GM12878 (cell line): ENCODE data around the gene ABHD12B. TPM values are rescaled to one million over a fixed set of nuclear protein-coding genes. Genes with fewer than 3 reads are reported as not detected.
A peak's percentile ranks its signal among the peaks of the same experiment; 100 is the strongest.

ENCODE experiments used
- ATAC-seq: fragments of 200-7000 bp; cut with Tn5 transposase; 3 replicates; pipeline ENCODE4 v1.9.1; 2020; ENCODE audit warnings: mild to moderate bottlenecking, moderate library complexity
- BruUV-seq: library from RNA; stranded (reverse); fragments of 400-500 nt; replicated peaks from 2 replicates; lab custom pipeline; 2021; lab: Mats Ljungman, UMichigan
- CTCF ChIA-PET: fragments of 300-600 bp; sonication (Branson Sonifier 250); formaldehyde crosslinking; extraction: SDS; loops from one replicate; lab custom pipeline; 2021; ENCODE audit warnings: inconsistent platforms; lab: Yijun Ruan, JAX
- POLR2A ChIA-PET: fragments of 350-600 bp; formaldehyde crosslinking; extraction: SDS; loops from one replicate; lab custom pipeline; 2021; ENCODE audit warnings: inconsistent platforms; lab: Charles Lee
- RAD21 ChIA-PET: fragments of 300-600 bp; sonication (Branson Sonifier 250); formaldehyde crosslinking; loops from one replicate; lab custom pipeline; 2023; ENCODE audit warnings: antibody characterized with exemption; ENCODE audit not compliant: unreplicated experiment; lab: Charles Lee
- SMC1A ChIA-PET: fragments of 300-600 bp; sonication (Branson Sonifier 250); formaldehyde crosslinking; loops from one replicate; lab custom pipeline; 2023; ENCODE audit not compliant: unreplicated experiment, uncharacterized antibody; lab: Charles Lee
- DNase-seq: peaks from one replicate; pipeline ENCODE4 v3.0.0-alpha.2; 2011; ENCODE audit warnings: low read depth, low spot score
- FAIRE-seq: peaks from 3 replicates; lab custom pipeline; 2011; peaks lifted over from hg19 to GRCh38; lab: Jason Lieb, UNC
- H2AFZ ChIP-seq: 2 replicates; pipeline ENCODE4 v1.6.0; 2011; ENCODE audit warnings: low read depth, low read length, control low read depth; ENCODE audit not compliant: control insufficient read depth
- H3K27ac ChIP-seq: 2 replicates; pipeline ENCODE4 v1.5.1; 2011; ENCODE audit warnings: control low read depth; ENCODE audit not compliant: control insufficient read depth, insufficient read depth
- H3K27me3 ChIP-seq, 2 experiments: replicated peaks in 1 of 2; 2 replicates each; pipeline versions ENCODE4 v1.6.0 to v1.6.1; 2011; ENCODE audit warnings: low read length in 1 of 2; ENCODE audit not compliant: control insufficient read depth in 2 of 2, insufficient read depth in 2 of 2
- H3K36me3 ChIP-seq, 2 experiments: 2 replicates each; pipeline ENCODE4 v1.5.1; 2011; ENCODE audit warnings: low read length in 1 of 2; ENCODE audit not compliant: control insufficient read depth in 2 of 2, insufficient read depth in 2 of 2
- H3K4me1 ChIP-seq: 2 replicates; pipeline ENCODE4 v1.6.1; 2011; ENCODE audit warnings: mild to moderate bottlenecking, low read length, moderate library complexity, mixed read lengths; ENCODE audit not compliant: control insufficient read depth, insufficient read depth
- H3K4me2 ChIP-seq: 2 replicates; pipeline ENCODE4 v1.6.0; 2011; ENCODE audit warnings: control low read depth; ENCODE audit not compliant: control insufficient read depth, insufficient read depth
- H3K4me3 ChIP-seq: fragments of 200-600 bp; sonication (generic); 2 replicates; pipeline ENCODE4 v1.5.1; 2016
- H3K79me2 ChIP-seq: 2 replicates; pipeline ENCODE4 v1.6.0; 2011; ENCODE audit warnings: low read length; ENCODE audit not compliant: control insufficient read depth, insufficient read depth
- H3K9ac ChIP-seq: 2 replicates; pipeline ENCODE4 v1.8.0; 2011; ENCODE audit warnings: low read length, control low read depth, mixed read lengths; ENCODE audit not compliant: control insufficient read depth, insufficient read depth
- H3K9me3 ChIP-seq: replicated peaks from 3 replicates; pipeline ENCODE4 v1.5.1; 2011; ENCODE audit warnings: mild to moderate bottlenecking, low read length; ENCODE audit not compliant: control insufficient read depth, insufficient read depth
- H4K20me1 ChIP-seq: 2 replicates; pipeline ENCODE4 v1.6.0; 2011; ENCODE audit not compliant: control insufficient read depth, insufficient read depth
- BHLHE40 ChIP-seq, 2 experiments: fragments of 450-650 bp in 1 of 2; IDR thresholded peaks; 2 replicates each; pipeline ENCODE4 v1.6.1; 2011 to 2017; ENCODE audit warnings: low read depth in 2 of 2, borderline replicate concordance in 1 of 2, improper control_type of control experiment in 1 of 2, low read length in 1 of 2, mild to moderate bottlenecking in 1 of 2
- CBX3 ChIP-seq: fragments of 200-600 bp; sonication (generic); IDR thresholded peaks from 2 replicates; pipeline ENCODE4 v1.6.1; 2016; ENCODE audit warnings: low read depth, borderline replicate concordance
- CHD2 ChIP-seq: IDR thresholded peaks from 2 replicates; pipeline ENCODE4 v1.6.1; 2011; ENCODE audit warnings: low read depth, low read length, improper control_type of control experiment, borderline replicate concordance
- DPF2 ChIP-seq: fragments of 450-650 bp; IDR thresholded peaks from 2 replicates; pipeline ENCODE4 v1.6.1; 2017; ENCODE audit warnings: mild to moderate bottlenecking
- ETV6 ChIP-seq, 2 experiments: fragments of 450-650 bp in 1 of 2; IDR thresholded peaks in 1 of 2; conservative IDR thresholded peaks in 1 of 2; 2 replicates each; pipeline ENCODE4 v1.6.1; 2014; ENCODE audit warnings: antibody characterized with exemption in 1 of 2, borderline replicate concordance in 1 of 2, low read depth in 1 of 2, mild to moderate bottlenecking in 1 of 2, moderate library complexity in 1 of 2
- FOS ChIP-seq: IDR thresholded peaks from 3 replicates; pipeline ENCODE4 v1.6.1; 2011; ENCODE audit warnings: borderline replicate concordance; ENCODE audit not compliant: insufficient read length; ENCODE audit errors: extremely low read depth
- IKZF1 ChIP-seq: fragments of 450-650 bp; conservative IDR thresholded peaks from 2 replicates; pipeline ENCODE4 v1.6.1; 2017; ENCODE audit warnings: antibody characterized with exemption, mild to moderate bottlenecking
- LARP7 ChIP-seq: fragments of 450-650 bp; IDR thresholded peaks from 2 replicates; pipeline ENCODE4 v1.6.1; 2017; ENCODE audit warnings: mild to moderate bottlenecking
- NFYA ChIP-seq: IDR thresholded peaks from 2 replicates; pipeline ENCODE4 v1.6.1; 2011; ENCODE audit warnings: low read depth, mild to moderate bottlenecking, low read length, improper control_type of control experiment, borderline replicate concordance
- NR2F1 ChIP-seq: fragments of 450-650 bp; conservative IDR thresholded peaks from 2 replicates; pipeline ENCODE4 v1.6.1; 2017; ENCODE audit warnings: mild to moderate bottlenecking
- NRF1 ChIP-seq: conservative IDR thresholded peaks from 2 replicates; pipeline ENCODE4 v1.6.1; 2011; ENCODE audit warnings: mild to moderate bottlenecking, low read depth, low read length, improper control_type of control experiment
- PML ChIP-seq: IDR thresholded peaks from 2 replicates; pipeline ENCODE4 v1.6.1; 2012; ENCODE audit warnings: low read length, inconsistent platforms
- POLR2A ChIP-seq: IDR thresholded peaks from 2 replicates; pipeline ENCODE4 v1.6.1; 2011; ENCODE audit warnings: low read depth, mild to moderate bottlenecking, low read length
- STAT3 ChIP-seq: IDR thresholded peaks from 2 replicates; pipeline ENCODE4 v1.6.1; 2011; ENCODE audit warnings: low read depth, low read length, improper control_type of control experiment
- ZNF274 ChIP-seq: IDR thresholded peaks from one replicate; pipeline ENCODE4 v1.8.0; 2011; ENCODE audit not compliant: insufficient read length, insufficient read depth
- WGBS: methylation state at CpG from one replicate; pipeline ENCODE4 v1.1.6; 2016; ENCODE audit warnings: low lambda C conversion rate; ENCODE audit not compliant: insufficient replicate concordance, insufficient coverage; ENCODE audit errors: missing lambda C conversion rate; 5-methylcytosine and 5-hydroxymethylcytosine counted together
- in situ Hi-C: fragments of 300-500 bp; cut with MboI; formaldehyde crosslinking; loops from 9 replicates; pipeline ENCODE4 v1.14.3; 2018; ENCODE audit warnings: mixed read lengths
- intact Hi-C: fragments of 100-400 bp; cut with micrococcal nuclease; formaldehyde crosslinking; loops from one replicate; pipeline ENCODE4 v1.14.2; 2022; ENCODE audit not compliant: unreplicated experiment
- polyA plus RNA-seq, 11 experiments: library from polyadenylated mRNA; depleted of rRNA in 4 of 11; unstranded in 6 of 11; stranded (reverse) in 5 of 11; fragments of >200 nt; fragmentation: Nextera tagmentation in 4 of 11; fragmentation: Illumina TruSeq in 1 of 11; extraction: Ambion mirVana in 4 of 11; extraction: Trizol in 1 of 11; gene quantifications; 1 replicate in 1 of 11; 2 replicates in 10 of 11; pipeline versions ENCODE4 v1.2.1 to v1.2.3, GENCODE V29; 2011 to 2016; ENCODE audit warnings: inconsistent platforms in 2 of 11, missing spikeins in 2 of 11, low read depth in 1 of 11
- total RNA-seq, 4 experiments: library from RNA; depleted of rRNA in 3 of 4; stranded (reverse); fragments of >200 nt in 3 of 4; fragmentation: Illumina TruSeq in 1 of 4; extraction: Trizol in 1 of 4; gene quantifications; 2 replicates each; pipeline versions ENCODE4 v1.2.1 to v1.2.3, GENCODE V29; 2013 to 2021
- TF ChIP-seq, protein P1 (sequence below): fragments of 450-650 bp; IDR thresholded peaks from 2 replicates; pipeline ENCODE4 v1.6.1; 2017; ENCODE audit warnings: mild to moderate bottlenecking, moderate library complexity
- TF ChIP-seq, protein P2 (sequence below): fragments of 450-650 bp; IDR thresholded peaks from 2 replicates; pipeline ENCODE4 v1.6.1; 2017; ENCODE audit warnings: low read depth, mild to moderate bottlenecking, moderate library complexity

Gene ABHD12B
- total and polyA plus RNA-seq, 10 of the 15 experiments (the other 5 are each of a cell fraction or from before 2014, with no cell fraction given) = not detected

DNA sequence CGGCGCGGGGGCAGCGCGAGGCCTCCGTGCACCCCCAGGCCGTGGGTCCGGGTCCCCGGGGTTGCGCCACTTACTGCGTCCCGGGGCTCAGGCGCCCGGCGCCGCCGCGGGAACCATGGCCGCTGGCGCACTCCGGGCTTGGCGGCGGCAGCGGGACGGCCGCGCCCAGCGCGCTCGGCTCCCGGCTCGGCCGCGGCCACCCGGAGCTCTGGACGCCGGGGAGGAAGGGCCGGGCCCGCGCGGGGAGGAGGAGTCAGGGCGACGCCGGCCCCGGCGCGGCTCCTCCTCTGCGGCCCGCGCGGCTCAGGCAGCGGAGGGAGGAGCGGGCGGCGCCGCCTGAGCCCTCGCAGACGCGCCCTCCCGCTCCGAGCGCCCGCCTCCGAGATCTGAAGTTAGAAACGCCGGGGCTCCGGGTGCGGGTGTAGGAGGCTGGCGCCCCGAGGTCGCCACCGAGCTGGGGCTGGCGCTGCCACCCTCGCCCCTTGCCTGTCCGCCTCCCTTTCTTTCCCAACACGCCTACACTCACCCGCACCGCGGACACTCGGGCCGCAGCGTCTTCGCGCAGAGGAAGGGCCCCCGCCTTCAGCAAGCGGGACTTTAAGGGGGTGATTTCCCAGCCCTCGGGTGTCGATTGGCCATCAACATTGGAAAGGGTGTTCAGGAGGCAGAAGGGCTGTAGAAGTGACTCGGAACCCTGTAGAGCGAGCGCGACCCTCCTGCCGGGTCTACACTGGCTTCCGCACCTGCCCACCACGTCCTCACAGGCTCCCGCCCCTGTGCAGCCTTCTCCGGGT lies 40.7 kb upstream of the ABHD12B start, which contains the start of gene NIN:
Gene NIN (minus strand): TSS at position 231 of the 794 bp plus-strand sequence. CDS start 9,106 bp downstream, outside the sequence.
- DNase-seq = no peak
- Histone ChIP-seq H3K9me3 (no peaks in the 10 kb centered on the region), H3K4me1 (peaks cover 26% of the 10 kb centered on the region), H3K4me2 (peak within 1 kb of the TSS; percentile 80), H4K20me1 (0 out of 2 replicates have a peak, but pooled peaks cover 4% of the 10 kb centered on the region), H2AFZ (peak within 1 kb of the TSS; percentile 63), H3K27me3 (no peaks in the 10 kb centered on the region), H3K9ac (peak within 1 kb of the TSS; percentile 83), H3K27ac (peak within 1 kb of the TSS; percentile 87), H3K4me3 (peak within 1 kb of the TSS; percentile 96), H3K36me3 (peaks cover 0 to 2% of the 10 kb centered on the region in 2 experiments; a peak in 1 of 4 replicates), H3K79me2 (peaks cover 64% of the 10 kb centered on the region)
- RAD21 ChIA-PET = interaction anchor here (1.0 to 6.8 kb wide), 6 partner anchors 8 to 54 kb away, joined by 3 to 106 read pairs (median 23); no protein-coding TSS in a partner anchor
- ATAC-seq = peak; percentile 89
- CTCF ChIA-PET = interaction anchor here (0.6 to 9.2 kb wide), 6 partner anchors 8 to 55 kb away, joined by 3 to 98 read pairs (median 4); no protein-coding TSS in a partner anchor
- under 1% methylated on average over 70 of the region's 97 CpGs for WGBS
- SMC1A ChIA-PET = interaction anchor here (0.7 to 16.9 kb wide), 4 partner anchors 12 to 39 kb away, joined by 4 to 360 read pairs (median 27); no protein-coding TSS in a partner anchor
- POLR2A ChIA-PET = interaction anchor here (0.5 to 6.0 kb wide), 6 partner anchors 9 to 872 kb away, joined by 3 to 36 read pairs (median 6); no protein-coding TSS in a partner anchor
- no peak for FAIRE-seq
- BruUV-seq = no TSS peak
- in situ Hi-C loops (no loop called here), intact Hi-C loops (loop anchor here (2.0 kb wide), 2 partner anchors 30 to 40 kb away; no protein-coding TSS in a partner anchor)
- peak in 1 of 2 experiments; percentile 54; a peak in 2 of 4 replicates for TF ChIP-seq BHLHE40 (IDR thresholded peaks at IDR 0.05; ENCODE audit: borderline replicate concordance in 1 of 2, low read depth in 2 of 2, low read length in 1 of 2)
- TF ChIP-seq ETV6 (conservative IDR thresholded peaks at IDR 0.05 in 1 of 2, IDR thresholded peaks at IDR 0.05 in 1 of 2; ENCODE audit: borderline replicate concordance in 1 of 2, low read depth in 1 of 2) = no peak
- TF ChIP-seq DPF2 = peak; percentile 81
- TF ChIP-seq POLR2A = peak; percentile 72
- TF ChIP-seq ZNF274 = no peak
- TF ChIP-seq IKZF1 = peak; percentile 82
- TF ChIP-seq STAT3 = no peak
- TF ChIP-seq NFYA = no peak
- no peak for TF ChIP-seq FOS
- TF ChIP-seq NRF1 = no peak
- peak; percentile 93 for TF ChIP-seq LARP7
- TF ChIP-seq CBX3 = no peak
- TF ChIP-seq CHD2 = no peak
- no peak; the same call in 1 of the 2 replicates for TF ChIP-seq PML
- peak; percentile 26; the same call in 1 of the 2 replicates for TF ChIP-seq NR2F1
- TF ChIP-seq, protein P1, sequence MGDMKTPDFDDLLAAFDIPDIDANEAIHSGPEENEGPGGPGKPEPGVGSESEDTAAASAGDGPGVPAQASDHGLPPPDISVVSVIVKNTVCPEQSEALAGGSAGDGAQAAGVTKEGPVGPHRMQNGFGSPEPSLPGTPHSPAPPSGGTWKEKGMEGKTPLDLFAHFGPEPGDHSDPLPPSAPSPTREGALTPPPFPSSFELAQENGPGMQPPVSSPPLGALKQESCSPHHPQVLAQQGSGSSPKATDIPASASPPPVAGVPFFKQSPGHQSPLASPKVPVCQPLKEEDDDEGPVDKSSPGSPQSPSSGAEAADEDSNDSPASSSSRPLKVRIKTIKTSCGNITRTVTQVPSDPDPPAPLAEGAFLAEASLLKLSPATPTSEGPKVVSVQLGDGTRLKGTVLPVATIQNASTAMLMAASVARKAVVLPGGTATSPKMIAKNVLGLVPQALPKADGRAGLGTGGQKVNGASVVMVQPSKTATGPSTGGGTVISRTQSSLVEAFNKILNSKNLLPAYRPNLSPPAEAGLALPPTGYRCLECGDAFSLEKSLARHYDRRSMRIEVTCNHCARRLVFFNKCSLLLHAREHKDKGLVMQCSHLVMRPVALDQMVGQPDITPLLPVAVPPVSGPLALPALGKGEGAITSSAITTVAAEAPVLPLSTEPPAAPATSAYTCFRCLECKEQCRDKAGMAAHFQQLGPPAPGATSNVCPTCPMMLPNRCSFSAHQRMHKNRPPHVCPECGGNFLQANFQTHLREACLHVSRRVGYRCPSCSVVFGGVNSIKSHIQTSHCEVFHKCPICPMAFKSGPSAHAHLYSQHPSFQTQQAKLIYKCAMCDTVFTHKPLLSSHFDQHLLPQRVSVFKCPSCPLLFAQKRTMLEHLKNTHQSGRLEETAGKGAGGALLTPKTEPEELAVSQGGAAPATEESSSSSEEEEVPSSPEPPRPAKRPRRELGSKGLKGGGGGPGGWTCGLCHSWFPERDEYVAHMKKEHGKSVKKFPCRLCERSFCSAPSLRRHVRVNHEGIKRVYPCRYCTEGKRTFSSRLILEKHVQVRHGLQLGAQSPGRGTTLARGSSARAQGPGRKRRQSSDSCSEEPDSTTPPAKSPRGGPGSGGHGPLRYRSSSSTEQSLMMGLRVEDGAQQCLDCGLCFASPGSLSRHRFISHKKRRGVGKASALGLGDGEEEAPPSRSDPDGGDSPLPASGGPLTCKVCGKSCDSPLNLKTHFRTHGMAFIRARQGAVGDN = 0 out of 2 replicates have a peak, but pooled peaks have one; percentile 43
- TF ChIP-seq, protein P2, sequence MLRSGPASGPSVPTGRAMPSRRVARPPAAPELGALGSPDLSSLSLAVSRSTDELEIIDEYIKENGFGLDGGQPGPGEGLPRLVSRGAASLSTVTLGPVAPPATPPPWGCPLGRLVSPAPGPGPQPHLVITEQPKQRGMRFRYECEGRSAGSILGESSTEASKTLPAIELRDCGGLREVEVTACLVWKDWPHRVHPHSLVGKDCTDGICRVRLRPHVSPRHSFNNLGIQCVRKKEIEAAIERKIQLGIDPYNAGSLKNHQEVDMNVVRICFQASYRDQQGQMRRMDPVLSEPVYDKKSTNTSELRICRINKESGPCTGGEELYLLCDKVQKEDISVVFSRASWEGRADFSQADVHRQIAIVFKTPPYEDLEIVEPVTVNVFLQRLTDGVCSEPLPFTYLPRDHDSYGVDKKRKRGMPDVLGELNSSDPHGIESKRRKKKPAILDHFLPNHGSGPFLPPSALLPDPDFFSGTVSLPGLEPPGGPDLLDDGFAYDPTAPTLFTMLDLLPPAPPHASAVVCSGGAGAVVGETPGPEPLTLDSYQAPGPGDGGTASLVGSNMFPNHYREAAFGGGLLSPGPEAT = peak; percentile 62; the same call in 1 of the 2 replicates
